NCI-H2196 (cell line): ENCODE data around the gene LRP2.
"Not testable (repeated sequence)": the region's sequence is repeated elsewhere in the genome, so short reads cannot be mapped to it uniquely, and the experiment has no call there.

Source experiments
- DNase-seq: peaks from one replicate; lab custom pipeline; 2025; ENCODE audit not compliant: unreplicated experiment; lab: John Stamatoyannopoulos, UW

The LRP2 gene

DNA sequence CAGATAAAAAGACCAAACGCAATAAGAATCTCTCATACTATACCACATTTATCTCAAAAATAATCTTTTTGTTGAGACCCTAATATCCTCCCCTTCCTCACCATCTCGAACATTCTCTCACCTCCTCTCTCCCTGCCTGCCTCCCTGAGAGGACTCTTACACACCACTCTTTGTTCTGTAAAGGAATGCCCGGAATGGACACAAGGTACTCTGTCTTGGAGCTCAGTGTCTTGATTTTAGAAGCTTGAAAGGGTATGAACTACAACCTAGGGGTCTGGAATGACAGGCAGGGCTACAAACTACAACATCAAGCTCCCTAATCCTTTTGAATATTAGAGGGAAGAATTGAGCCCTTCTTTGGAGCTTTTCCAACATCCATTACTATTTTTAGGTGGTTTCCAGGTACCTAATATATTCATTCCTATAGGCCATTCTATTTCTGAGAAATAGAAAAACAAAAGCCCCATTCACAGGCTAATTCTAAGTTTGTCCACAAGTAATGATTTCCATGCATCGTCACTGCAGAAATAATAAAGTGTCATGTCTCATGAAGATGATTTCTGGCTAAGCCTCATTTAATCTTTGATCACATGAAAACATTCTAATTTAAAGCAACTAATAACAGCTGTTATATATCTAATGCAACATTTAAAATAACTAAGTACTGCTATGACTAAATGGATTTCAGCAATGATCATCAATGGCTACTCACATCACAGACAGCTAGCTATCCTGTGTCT lies 60.6 kb downstream of the LRP2 start:
- DNase-seq = no peak

DNA sequence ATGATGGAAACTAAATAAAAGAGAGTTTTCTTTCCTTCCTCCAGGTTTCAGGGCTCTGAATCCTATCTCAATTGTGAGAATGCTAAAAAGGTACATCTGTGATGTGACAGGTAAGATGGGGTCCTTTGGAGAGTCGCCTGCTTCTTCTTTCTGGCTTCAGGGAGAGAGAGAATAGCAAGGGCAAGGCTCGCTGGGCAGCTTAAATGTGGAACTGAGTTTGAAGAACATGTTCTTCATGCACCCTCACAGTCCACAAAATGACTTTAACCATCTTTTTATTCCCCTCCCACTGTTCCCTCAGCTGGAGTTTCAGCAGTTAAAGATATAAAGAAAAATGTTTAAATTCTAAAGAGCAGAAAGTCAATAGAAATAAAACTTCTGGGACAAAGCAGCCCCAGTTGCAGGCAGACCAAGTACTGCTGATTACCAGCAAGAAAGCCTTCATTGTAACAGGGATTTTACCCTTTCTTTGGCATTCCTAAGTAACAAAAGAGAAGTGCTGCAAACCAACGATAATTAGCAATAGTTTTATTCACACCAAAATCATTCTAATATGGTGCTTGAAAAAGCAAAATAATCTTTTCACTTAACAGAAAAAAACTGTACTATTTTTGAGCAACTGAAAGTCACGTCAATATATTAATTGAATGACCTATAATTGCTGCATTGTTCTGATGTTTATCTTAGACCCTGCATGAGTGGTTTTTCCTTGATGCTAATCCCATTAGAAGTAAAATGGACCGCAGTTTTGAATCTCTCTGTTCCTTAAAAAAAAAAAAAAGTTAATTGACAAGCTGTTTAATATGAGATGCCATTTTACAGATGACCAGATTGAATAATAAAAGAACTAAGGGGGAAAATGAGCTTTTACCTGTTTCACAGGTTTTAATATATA lies 61.5 kb downstream of the LRP2 start:
- DNase-seq = no peak

DNA sequence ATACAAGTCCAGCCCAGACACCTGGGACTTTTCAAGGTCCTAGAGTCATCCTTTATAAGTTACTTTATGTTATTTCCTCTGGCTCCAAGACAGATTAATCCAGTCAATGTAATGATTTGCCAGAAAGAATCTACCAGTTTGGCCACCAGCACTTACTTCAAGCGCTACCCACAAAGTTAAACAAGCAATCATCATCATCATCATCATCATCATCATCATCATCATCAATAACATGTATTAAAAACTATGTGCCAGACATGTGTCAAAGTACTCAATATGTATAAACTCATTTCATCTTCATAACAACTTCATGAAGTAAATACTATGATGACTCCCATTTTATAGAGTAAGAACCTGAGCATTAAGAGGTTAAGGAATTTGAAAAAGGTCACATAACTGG lies 64.3 kb downstream of the LRP2 start:
- no peak for DNase-seq

DNA sequence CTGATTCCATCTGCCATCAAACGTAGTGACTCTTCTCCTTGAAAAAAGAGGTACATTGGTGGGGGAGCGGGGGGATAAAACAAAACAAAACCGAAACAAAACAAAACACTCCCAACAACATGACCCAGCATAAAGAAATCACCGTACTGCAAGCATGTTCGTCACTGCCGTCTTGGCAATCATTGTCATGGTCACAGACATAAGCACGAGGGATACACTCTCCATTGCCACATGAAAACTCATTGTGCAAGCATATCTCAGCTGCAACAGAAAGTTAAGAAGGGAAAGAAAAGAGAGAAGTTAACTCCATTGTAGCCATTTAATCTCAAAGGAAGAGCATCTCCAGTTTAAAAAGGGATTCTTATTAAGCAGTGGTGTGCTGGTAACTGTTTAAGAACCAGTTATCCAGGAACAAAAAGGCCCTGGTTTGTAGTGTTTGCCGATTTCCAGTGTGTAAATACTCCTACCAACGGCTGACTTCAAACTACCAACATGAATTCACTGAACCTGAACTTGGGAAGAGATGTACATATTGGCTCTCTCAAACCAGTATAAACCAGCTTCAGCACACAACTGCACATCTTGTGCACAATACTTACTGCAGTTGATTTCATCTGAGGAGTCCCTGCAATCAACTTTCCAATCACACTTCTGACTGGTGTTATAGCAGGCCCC lies 68.2 kb downstream of the LRP2 start:
- no peak for DNase-seq

DNA sequence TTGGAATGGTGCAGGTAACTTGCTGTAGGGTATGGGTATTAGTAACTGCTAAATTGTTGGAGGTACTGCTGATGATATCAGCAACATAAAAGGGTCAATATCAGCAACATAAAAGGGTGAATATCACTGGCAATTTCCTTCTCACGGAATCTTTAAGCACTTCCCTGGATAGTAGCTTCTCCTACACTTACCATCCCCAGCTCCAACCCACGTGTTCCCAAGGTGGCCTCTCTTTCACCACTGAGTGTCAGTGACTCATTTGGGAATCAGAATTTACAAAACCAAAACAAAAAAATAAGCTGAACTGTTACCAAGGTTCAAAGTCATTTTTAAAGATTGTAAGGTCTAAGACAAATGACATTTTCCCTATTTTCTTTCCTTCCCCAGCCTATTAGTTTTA lies 70.8 kb downstream of the LRP2 start:
- DNase-seq = no peak

DNA sequence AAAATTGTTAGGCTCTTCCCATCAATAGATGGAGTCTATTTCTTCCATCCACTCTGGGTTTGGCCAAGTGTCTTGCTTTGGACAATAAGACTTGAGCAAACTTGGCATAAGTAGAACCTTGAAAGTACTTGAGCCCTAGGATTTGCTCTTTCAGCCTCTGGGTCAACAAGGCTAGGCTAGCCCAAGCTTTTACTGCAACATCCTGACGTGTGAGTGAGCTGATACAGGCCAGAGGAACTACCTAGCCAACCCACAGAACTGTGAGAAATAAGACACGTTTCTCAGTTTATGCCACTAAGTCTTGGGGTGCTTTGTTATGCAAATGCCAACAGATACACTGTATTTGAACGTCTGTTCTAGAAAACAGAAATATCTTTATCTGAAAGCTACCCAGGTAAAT lies 71.9 kb downstream of the LRP2 start:
- no peak for DNase-seq

DNA sequence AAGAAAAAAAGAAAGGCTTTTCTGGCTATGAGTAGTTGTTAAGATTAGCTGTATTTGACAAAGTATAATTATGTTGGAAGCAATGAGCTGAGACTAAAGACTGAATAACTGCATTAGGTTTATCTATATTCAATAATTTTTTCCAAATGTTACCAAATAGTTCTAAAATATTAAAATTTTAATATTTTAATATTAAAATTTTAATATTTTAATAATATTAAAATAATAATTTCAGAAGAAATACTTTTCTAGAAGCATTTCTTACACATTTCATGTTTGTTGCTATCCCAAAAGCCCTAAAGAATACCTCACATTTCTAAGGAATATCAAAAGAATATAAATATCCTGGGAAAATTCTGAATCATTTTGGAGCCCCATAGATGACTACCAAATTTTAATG lies 74.7 kb downstream of the LRP2 start:
- DNase-seq = no peak

DNA sequence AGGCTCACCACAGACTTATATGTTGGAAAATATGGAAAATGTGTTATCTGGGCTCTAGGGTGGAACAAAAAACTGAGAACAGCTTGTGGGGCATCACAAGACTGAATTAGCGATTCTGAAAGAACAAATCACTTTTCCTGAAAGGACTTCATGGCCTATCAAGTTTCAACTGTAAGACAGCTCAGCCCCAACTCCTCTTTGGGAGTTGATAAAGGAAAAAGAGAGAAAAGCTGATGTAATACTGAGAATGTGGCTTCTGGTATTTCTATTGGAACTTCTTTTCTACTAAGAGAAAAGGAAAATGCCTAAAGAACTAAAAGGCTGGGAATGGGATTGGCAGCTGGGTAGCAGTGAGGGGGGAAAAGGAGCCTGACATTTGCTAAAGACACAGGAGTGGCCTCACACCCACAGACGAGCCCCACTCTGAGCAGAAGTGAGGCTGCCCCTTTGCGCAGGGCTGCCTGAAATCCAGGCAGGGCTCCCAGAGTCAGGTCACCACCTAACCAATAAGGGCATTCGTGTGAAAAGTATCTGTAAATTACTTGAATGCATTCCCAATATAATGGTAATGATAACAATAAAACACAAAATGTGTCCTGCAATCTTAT lies 75.6 kb downstream of the LRP2 start:
- no peak for DNase-seq

DNA sequence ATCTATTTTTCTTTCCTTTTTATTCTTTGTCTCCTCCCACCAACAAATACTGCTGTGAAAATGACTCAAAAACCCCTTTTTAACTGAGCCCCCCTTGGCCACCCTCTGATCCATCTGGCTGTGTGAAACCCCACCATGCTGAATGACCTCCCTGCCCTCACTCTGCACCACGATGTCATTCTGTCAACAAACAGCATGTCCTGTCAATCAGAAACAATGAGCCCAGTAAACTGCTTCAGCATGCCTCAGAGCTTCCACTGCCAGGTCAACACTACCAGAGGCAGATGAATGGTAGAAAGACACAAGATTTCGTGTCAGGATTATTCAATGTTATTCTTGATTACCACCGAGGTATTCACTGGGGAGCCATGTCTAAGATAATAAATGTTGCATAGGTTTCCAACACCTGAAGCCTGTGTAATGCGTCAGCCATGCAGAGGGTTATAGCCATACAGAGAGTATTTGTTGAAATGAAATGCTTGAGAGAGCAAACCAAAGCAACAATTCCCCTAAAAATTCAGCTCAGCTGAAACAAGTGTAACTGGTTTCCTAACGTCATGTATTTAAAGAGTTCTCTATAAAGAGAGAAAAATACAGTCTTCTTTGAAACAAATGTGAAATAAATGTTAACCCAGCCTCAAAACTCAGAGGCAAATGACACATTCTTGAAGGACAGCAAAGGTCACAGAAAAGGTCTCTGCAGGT lies 76.7 kb downstream of the LRP2 start:
- no peak for DNase-seq

DNA sequence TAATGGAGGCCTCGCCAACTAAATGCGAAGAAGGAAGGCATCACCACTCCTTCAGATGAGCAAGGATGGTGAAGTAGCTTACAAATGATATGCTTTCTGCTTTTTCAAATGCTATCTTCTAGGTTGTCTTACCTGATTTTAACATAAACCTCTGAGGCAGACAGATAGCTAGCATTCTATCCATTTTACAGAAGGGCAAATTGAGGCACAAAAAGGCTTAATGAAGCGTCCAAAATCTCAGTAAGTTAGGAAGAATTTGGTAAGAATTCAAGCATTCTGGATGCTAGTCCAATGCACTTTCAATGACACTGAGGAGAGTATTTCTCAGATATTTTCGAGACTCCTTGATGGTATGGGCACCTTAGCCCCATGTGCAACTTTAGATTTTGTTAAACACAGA lies 81.8 kb downstream of the LRP2 start:
- DNase-seq = no peak

DNA sequence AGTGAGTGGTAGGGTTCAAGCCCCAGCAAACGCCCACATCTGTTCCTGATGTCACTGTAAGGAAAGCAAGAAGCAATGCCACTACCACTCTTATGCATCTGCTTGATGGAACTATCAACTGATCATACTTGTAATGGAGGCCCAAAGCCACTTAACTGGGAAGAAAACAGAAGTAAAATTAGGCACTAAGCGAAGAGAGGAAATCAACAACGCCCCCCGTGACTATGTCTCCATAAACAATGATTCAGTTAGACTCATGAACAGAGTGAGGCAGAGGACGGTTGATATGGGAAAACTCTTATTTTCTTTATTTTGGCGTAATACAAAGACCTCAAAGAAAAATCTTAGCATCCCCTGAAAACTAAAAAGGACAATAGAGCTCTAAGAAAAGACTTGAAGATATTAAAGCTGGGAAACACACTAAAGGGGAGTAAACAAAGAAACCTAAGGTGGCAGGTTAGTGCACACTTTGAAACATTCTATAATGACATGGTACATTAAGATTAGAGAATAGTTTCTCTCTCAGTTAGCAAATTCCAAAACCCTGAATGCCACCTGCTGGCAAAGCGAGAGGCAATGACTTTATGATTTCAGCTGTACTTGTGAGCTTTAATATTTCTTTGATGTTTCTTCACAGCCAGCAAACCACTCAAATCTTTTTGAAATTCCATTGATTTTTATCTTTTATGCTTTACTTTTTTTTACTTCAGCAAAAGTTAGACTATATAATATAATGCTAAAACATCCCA lies 86.5 kb downstream of the LRP2 start:
- DNase-seq = no peak

DNA sequence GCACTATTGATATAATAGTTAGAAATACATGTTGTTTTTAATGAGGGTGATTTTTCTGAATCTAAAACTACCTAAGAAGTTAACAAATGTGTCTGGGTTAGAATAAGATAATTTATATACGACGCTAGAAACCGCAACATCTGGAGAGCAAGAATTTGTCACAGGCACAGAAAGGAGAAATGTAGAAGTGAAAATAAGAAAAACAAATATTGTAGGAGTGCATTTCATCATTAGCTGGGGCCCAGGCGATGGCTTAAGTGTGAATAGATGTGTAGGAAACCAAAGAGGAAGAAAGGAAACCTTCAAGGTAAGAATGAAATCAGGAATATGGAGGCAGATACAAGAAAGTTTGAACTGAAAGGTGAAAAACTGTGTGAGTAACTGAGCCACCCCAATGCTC lies 90.3 kb downstream of the LRP2 start:
- DNase-seq = no peak

DNA sequence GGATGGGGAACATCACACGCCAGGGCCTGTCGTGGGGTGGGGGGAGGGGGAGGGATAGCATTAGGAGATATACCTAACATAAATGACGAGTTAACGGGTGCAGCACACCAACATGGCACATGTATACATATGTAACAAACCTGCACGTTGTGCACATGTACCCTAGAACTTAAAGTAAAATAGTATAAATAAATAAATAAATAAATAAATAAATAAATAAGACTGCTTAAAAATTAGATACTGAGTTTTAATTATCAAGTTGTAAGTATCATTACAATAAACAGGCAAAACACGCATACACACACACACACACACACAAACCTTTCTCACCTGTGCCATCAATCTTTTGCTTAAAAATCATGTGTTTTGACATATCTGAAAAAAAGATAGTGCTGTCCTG lies 91.8 kb downstream of the LRP2 start:
- DNase-seq = not testable (repeated sequence)

DNA sequence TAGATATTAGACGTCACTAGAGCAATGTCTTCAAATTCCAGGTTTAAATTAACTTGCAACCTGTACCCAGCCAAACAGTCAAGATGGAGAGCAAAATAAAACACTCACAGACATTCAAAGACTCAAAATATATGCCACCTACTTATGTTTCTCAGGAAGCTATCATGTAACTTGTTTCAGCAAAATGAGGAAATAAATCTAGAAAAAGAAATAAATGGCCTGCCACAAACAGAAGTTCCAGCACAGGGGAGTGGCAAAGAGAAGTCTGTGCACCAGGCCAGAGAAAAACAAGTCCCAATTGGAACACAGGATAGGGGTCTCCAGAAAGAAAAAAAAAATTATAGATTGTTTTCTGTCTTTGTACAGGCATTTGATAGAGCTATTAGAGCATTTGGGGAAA lies 96.7 kb downstream of the LRP2 start:
- DNase-seq = no peak

DNA sequence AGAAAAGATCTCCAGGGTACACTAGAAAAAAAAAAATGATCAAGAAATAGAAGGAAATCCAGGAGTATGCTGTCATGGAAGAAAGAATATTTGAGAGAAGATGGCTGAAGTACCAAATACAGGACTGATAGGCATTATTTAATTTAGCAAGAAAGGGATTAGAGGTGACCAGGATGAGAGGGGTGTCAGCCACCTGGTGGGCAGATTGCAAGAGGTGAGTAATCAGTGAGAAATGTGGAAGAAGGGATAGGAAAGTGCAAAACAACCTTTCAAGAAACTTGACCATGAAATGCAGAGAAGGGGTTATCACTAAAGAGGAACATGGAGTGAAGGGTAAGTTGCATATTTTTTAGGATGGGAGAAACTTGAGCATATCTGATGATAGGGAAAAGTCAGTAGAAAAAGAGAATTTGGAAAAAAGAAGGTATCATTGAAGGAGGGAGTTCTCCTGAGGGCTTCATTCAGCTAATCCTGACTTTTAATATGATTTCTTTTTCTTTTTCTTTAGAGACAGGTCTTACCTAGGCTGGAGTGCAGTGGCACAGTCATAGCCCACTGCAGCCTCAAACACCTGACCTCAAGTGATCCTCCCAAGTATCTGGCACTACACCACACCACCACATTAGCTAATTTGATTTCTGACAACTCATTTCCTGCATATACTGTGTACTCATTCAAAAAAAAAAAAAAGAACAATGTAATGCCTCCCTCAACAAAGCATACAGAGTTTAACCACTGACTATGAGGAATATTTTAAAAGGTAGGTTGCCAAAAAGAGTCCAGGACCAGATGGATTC lies 101.3 kb downstream of the LRP2 start:
- DNase-seq = no peak

DNA sequence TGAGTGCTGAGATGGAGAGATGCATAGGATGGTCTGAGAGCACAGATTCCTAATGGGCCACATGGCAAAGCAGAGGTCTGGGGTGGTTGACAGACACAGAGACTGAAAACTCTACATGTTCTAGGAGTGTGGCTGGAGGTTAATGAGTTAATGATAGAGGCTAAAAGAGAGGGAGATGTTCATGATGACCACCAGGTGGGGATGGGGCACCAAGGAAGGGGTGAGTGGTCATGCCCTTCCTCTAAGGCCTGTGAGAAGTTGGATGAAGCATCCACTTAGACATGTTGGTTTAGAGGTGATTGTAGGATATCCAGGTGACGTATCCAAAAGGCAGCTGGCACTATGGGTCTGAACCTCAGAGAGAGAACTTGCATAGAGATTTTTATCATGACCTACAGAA lies 102.1 kb downstream of the LRP2 start:
- no peak for DNase-seq

DNA sequence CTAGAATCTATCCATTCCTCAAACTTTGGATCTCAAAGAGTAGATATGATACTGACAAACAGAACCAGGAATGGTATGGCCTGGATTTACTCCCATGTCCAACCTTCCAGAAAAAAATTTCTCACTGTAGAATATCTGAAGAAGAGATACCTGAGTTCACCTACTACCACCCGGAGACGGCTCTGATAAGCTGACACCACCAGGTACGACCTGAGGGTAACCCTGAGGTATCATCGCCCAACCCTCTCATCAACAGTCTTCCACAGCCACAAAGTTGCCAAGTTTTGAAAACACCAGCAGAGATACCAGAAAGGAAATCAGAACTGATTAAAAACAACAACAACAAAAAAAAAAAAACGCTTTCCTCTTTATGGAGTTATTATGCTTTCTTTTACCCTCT lies 102.9 kb downstream of the LRP2 start:
- no peak for DNase-seq

DNA sequence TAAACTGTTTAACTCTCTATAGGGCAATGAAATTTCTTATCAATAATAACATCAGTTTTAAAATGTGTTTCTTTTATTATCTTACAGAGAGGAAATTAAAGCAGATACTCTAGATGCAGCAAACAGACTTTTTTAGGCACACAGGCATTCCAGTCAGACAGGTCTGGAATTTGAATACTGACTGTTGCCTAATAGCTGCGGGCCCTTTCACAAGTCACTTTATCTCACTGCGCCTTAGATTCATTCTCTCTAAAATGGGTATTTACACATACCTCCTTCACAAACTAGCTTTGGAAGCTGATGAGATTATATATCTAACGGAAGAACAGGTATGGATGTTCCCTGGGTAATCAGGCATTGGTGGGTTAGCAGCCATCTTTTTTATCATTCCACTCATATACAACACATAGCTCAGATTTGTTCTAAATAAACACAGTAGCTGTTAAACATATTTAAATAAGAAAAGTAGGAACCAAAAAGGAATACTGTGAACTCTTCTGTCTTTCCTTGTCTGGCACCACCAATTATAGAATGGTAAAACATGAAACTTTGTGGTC lies 104.2 kb downstream of the LRP2 start:
- DNase-seq = no peak

DNA sequence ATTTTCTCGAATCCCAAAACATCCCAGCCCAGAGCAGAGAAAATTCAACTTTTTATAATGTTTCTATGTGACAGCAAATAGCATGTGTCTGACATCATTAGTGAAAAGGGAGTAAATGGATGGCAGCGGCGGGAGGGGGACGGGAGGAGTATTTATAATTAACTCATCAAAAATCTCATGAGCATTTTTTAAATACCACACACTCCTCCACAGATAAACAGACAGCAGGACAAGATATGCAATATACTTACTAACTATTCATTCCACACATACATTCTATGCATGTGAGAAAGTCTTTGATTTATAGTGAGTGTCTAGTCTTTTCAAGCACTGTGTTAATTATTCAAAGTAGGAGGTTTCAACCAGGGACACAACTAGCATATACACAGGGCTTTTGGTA lies 107.6 kb downstream of the LRP2 start:
- DNase-seq = no peak
